Heart left ventricle (tissue), 13 donors: ENCODE data around the gene ASB2.

Source experiments
- POLR2A ChIP-seq, 2 donors: fragments of 450-650 bp; IDR thresholded peaks; one replicate each; pipeline ENCODE4 v1.6.1; 2017; ENCODE audit warnings: antibody characterized with exemption in 2 of 2, mild to moderate bottlenecking in 2 of 2, moderate library complexity in 2 of 2
- TF ChIP-seq, protein P1 (sequence below), 12 donors: fragments of 200-600 bp; sonication (generic) in 4 of 12; IDR thresholded peaks; one replicate each; pipeline versions ENCODE4 v1.5.0 to v1.8.0; 2018 to 2022; ENCODE audit warnings: antibody characterized with exemption in 12 of 12, mild to moderate bottlenecking in 5 of 12
- donor health status: ischemic (EF 13 %, LVEDD 7.1; RV severe dilation, severe dysfunction).
- donor health status: DM: no; HTN: yes; CAD: no.
- donor health status: DM: no; HTN: no; CAD: no.
- donor health status: ischemic (EF 25% LVEDD 6.9; RV normal size, moderate dysfunction).
- donor health status: ischemic (EF 25% LVEDD 5.7; RV mildly dilated, moderate dysfunction).
- donor health status: ischemic (EF 35%, LVEDD 5.7; RV mildly dilated, moderate dysfunction).
- donor health status: nonischemic (EF 11% LVEDD 7.7; RV severe dilation, severe dysfunction).
- donor health status: DM: yes; HTN: yes; CAD: no.
- donor health status: PGD.
- donor health status: ischemic (EF 29% LVEDD 5.4; RV normal size, mild dysfunction).
- donor health status: nonischemic (EF 23%, LVEDD 6.1; RV moderate dilation, normal function).

DNA sequence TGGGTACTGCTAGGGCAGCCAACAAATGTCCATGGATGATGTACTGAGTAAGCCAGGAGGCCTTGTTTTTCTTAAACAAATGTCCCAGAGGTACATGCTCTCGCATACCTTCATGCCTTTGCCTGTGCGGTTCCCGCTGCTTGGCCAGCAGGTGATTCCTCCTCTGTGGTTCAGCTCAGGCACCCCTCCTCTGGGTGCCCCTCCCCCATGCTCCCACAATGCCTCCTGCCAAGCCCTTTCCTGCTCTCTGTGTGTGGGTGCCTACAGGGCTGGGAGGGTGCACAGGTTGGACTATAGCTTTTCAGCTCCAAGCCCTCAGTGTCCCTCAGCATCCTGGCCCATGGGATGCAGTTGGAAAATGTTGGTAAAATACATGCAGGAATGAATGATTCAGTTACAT, 23.5 kb downstream of the ASB2 start:
- TF ChIP-seq, protein P1, sequence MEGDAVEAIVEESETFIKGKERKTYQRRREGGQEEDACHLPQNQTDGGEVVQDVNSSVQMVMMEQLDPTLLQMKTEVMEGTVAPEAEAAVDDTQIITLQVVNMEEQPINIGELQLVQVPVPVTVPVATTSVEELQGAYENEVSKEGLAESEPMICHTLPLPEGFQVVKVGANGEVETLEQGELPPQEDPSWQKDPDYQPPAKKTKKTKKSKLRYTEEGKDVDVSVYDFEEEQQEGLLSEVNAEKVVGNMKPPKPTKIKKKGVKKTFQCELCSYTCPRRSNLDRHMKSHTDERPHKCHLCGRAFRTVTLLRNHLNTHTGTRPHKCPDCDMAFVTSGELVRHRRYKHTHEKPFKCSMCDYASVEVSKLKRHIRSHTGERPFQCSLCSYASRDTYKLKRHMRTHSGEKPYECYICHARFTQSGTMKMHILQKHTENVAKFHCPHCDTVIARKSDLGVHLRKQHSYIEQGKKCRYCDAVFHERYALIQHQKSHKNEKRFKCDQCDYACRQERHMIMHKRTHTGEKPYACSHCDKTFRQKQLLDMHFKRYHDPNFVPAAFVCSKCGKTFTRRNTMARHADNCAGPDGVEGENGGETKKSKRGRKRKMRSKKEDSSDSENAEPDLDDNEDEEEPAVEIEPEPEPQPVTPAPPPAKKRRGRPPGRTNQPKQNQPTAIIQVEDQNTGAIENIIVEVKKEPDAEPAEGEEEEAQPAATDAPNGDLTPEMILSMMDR (IDR thresholded peaks at IDR 0.05): no peak
- no peak for TF ChIP-seq POLR2A (IDR thresholded peaks at IDR 0.05)
